BJ (cell line): ENCODE measurements around the gene UQCR11. TPM values are rescaled to one million over a fixed set of nuclear protein-coding genes. Genes with fewer than 3 reads are reported as not detected.

Source experiments
- CTCF ChIA-PET: fragments of 350-600 bp; formaldehyde crosslinking; extraction: SDS; loops from one replicate; lab custom pipeline; 2021; ENCODE audit warnings: antibody characterized with exemption, inconsistent platforms; lab: Yijun Ruan, JAX
- POLR2A ChIA-PET: fragments of 300-600 bp; sonication (Branson Sonifier 250); formaldehyde crosslinking; extraction: SDS; loops from one replicate; lab custom pipeline; 2021; ENCODE audit warnings: antibody characterized with exemption; lab: Charles Lee
- DNase-seq: peaks from one replicate; pipeline ENCODE4 v3.0.0-alpha.2; 2011; ENCODE audit warnings: low read depth
- H3K27me3 ChIP-seq: 2 replicates; pipeline ENCODE4 v1.6.0; 2011; ENCODE audit warnings: low read length; ENCODE audit not compliant: control insufficient read depth, insufficient read depth
- H3K36me3 ChIP-seq: 2 replicates; pipeline ENCODE4 v1.5.1; 2011; ENCODE audit warnings: low read length; ENCODE audit not compliant: control insufficient read depth, insufficient read depth
- H3K4me3 ChIP-seq: 2 replicates; pipeline ENCODE4 v1.5.1; 2011; ENCODE audit warnings: low read depth, mild to moderate bottlenecking, control low read depth, low read length
- CTCF ChIP-seq: IDR thresholded peaks from 2 replicates; pipeline ENCODE4 v1.5.1; 2011; ENCODE audit warnings: low read depth, mild to moderate bottlenecking, control low read depth, inconsistent platforms, low read length, moderate library complexity; ENCODE audit not compliant: insufficient read depth
- polyA plus RNA-seq: library from polyadenylated mRNA; depleted of rRNA; stranded (reverse); fragments of >200 nt; gene quantifications from 2 replicates; pipeline ENCODE4 v1.2.3, GENCODE V29; 2011

Gene UQCR11
- polyA plus RNA-seq, 1 experiment: 213 TPM

DNA sequence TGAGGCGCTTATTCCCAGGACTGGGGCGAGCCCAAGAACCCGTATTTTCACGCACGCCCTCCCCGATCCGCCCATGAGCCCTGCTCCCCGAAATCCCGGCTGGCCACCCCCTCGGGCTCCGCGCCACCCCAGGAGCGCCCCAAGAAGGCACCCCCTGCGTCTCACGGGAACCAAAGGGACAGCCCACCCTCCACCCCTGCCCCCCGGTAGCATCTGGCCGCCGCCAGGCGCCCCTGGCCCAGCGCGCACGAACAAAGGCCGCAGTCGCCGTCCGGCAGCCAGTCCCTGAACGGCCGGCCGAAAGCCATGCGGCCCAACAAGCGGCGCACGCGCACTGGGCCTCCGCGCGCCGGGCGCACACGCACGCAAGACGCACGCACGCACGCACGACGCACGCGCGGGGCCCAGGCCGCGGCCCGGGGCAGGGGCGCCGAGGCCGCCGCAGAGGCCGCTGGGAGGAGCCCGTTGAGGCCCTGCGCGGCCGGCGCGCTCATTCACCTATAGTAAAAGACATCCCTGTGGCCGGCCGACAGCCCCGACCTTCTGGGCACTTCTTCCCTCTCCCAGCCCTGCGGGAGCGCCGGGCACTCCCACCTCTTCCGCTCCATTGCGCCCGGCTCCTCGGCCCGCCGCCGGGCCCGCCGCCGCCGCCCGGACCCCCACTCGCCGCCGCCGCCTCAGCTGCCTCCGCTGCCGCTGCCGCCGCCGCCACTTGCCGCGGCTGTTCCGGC lies 13.1 kb downstream of the UQCR11 start:
- no peaks in the 10 kb centered on the region for H3K27me3 ChIP-seq
- CTCF ChIA-PET: interaction anchor here (1.2 to 1.9 kb wide), 5 partner anchors 16 to 204 kb away, joined by 3 to 6 read pairs (median 3); no protein-coding TSS in a partner anchor
- POLR2A ChIA-PET: no interaction called here
- H3K36me3 ChIP-seq: peaks cover 4% of the 10 kb centered on the region
- peak overlapping the region; percentile 95 for H3K4me3 ChIP-seq
- DNase-seq: peak; percentile 25
- TF ChIP-seq CTCF: no peak

GRCh38 chr19:1591421-1592023 lies 13.7 kb downstream of the UQCR11 start:
- no peaks in the 10 kb centered on the region for H3K27me3 ChIP-seq
- ChIA-PET CTCF (interaction anchor here (0.6 to 1.6 kb wide), 8 partner anchors 12 to 204 kb away, joined by 3 to 7 read pairs (median 3); no protein-coding TSS in a partner anchor), POLR2A (interaction anchor here (0.6 kb wide), 2 partner anchors 25 to 489 kb away, joined by 4 to 6 read pairs; no protein-coding TSS in a partner anchor)
- H3K36me3 ChIP-seq: peaks cover 2% of the 10 kb centered on the region; the same call in 1 of the 2 replicates
- no peak for TF ChIP-seq CTCF
- peak overlapping the region; percentile 95 for H3K4me3 ChIP-seq
- DNase-seq: no peak

- POLR2A ChIA-PET: interaction anchor here (0.6 kb wide), 2 partner anchors 24 to 488 kb away, joined by 4 to 6 read pairs; no protein-coding TSS in a partner anchor
- DNase-seq: no peak
Measured at GRCh38 chr19:1590641-1591397, 14.4 kb downstream of the UQCR11 start.

GRCh38 chr19:1587872-1588271 lies 17.4 kb downstream of the UQCR11 start:
- POLR2A ChIA-PET: interaction anchor here (0.6 kb wide), 1 partner anchor 78 kb away, joined by 9 read pairs; no protein-coding TSS in a partner anchor
- CTCF ChIA-PET: interaction anchor here (0.5 to 2.8 kb wide), 5 partner anchors 10 to 1717 kb away, joined by 3 to 10 read pairs (median 3); no protein-coding TSS in a partner anchor
- Histone ChIP-seq H3K36me3 (peaks cover 9% of the 10 kb centered on the region), H3K4me3 (no peak overlapping the region), H3K27me3 (no peaks in the 10 kb centered on the region)
- no peak for DNase-seq
- TF ChIP-seq CTCF: no peak

More at GRCh38 chr19:1590641-1591397, 14.4 kb downstream of the UQCR11 start:
- TF ChIP-seq CTCF: peak; percentile 62
- CTCF ChIA-PET: interaction anchor here (0.6 to 1.6 kb wide), 8 partner anchors 13 to 205 kb away, joined by 3 to 7 read pairs (median 3); no protein-coding TSS in a partner anchor
- Histone ChIP-seq H3K4me3 (peak overlapping the region; percentile 95), H3K27me3 (no peaks in the 10 kb centered on the region), H3K36me3 (peaks cover 4% of the 10 kb centered on the region; the same call in 1 of the 2 replicates)
